ENCODE data around the gene APBA2. TPM values are rescaled to one million over a fixed set of nuclear protein-coding genes. Genes with fewer than 3 reads are reported as not detected.

The APBA2 gene
- total RNA-seq, 4 donors from 2014 or later: 7.7 to 14.4 (median 11.6) TPM

- no peak overlapping the region for H3K4me3 ChIP-seq (replicated peaks in 1 of 3)
- 88 to 89% methylated on average over 3 to 4 of the region's 5 CpGs for WGBS, 2 donors
- intact Hi-C loops (cut with DNase I): no loop called here
- H3K27ac ChIP-seq: no peak overlapping the region
- no peaks in the 10 kb centered on the region for H3K27me3 ChIP-seq
- no peaks in the 10 kb centered on the region for H3K4me1 ChIP-seq
- no peaks in the 10 kb centered on the region for H3K9me3 ChIP-seq
- TF ChIP-seq POLR2A (IDR thresholded peaks at IDR 0.05) (no peak), CTCF (IDR thresholded peaks at IDR 0.05) (no peak)
- H3K36me3 ChIP-seq: no peaks in the 10 kb centered on the region
- no peak for DNase-seq
Observed at GRCh38 chr15:29072444-29072843, 186.7 kb downstream of the APBA2 start.

GRCh38 chr15:29074045-29074444 lies 188.3 kb downstream of the APBA2 start:
- Histone ChIP-seq H3K27me3 (no peaks in the 10 kb centered on the region), H3K27ac (no peak overlapping the region), H3K36me3 (no peaks in the 10 kb centered on the region), H3K9me3 (no peaks in the 10 kb centered on the region), H3K4me1 (no peaks in the 10 kb centered on the region), H3K4me3 (replicated peaks in 1 of 3) (no peak overlapping the region)
- no peak for TF ChIP-seq POLR2A (IDR thresholded peaks at IDR 0.05)
- no peak for TF ChIP-seq CTCF (IDR thresholded peaks at IDR 0.05)
- intact Hi-C loops (cut with DNase I): no loop called here
- 60 to 65% methylated on average over 4 of the region's 4 CpGs for WGBS, 2 donors
- no peak for DNase-seq

- no peak for DNase-seq
- H3K4me1 ChIP-seq: no peaks in the 10 kb centered on the region
- H3K4me3 ChIP-seq (replicated peaks in 1 of 3): no peak overlapping the region
- WGBS, 2 donors: 94 to 95% methylated on average over 10 of the region's 10 CpGs
- H3K27me3 ChIP-seq: no peaks in the 10 kb centered on the region
- H3K9me3 ChIP-seq: no peaks in the 10 kb centered on the region
- H3K27ac ChIP-seq: no peak overlapping the region
- H3K36me3 ChIP-seq: no peaks in the 10 kb centered on the region
- TF ChIP-seq CTCF (IDR thresholded peaks at IDR 0.05) (no peak), POLR2A (IDR thresholded peaks at IDR 0.05) (no peak)
- intact Hi-C loops (cut with DNase I): no loop called here
Observed at GRCh38 chr15:29078541-29078940, 192.8 kb downstream of the APBA2 start.

- no peaks in the 10 kb centered on the region for H3K36me3 ChIP-seq
- WGBS, 2 donors: 90 to 94% methylated on average over 4 to 5 of the region's 5 CpGs
Observed at GRCh38 chr15:29079479-29079878, 193.7 kb downstream of the APBA2 start.

GRCh38 chr15:29081781-29082180 lies 196.0 kb downstream of the APBA2 start:
- no peaks in the 10 kb centered on the region for H3K36me3 ChIP-seq
- H3K27me3 ChIP-seq: no peaks in the 10 kb centered on the region
- no peak for DNase-seq
- no peak overlapping the region for H3K27ac ChIP-seq
- H3K9me3 ChIP-seq: no peaks in the 10 kb centered on the region
- no peaks in the 10 kb centered on the region for H3K4me1 ChIP-seq
- no peak overlapping the region for H3K4me3 ChIP-seq (replicated peaks in 1 of 3)
- WGBS, 2 donors: 92 to 93% methylated on average over 10 of the region's 10 CpGs
- TF ChIP-seq CTCF (IDR thresholded peaks at IDR 0.05) (no peak), POLR2A (IDR thresholded peaks at IDR 0.05) (no peak)
- intact Hi-C loops (cut with DNase I): no loop called here

More at GRCh38 chr15:29079479-29079878, 193.7 kb downstream of the APBA2 start:
- TF ChIP-seq CTCF (IDR thresholded peaks at IDR 0.05) (no peak), POLR2A (IDR thresholded peaks at IDR 0.05) (no peak)
- no peaks in the 10 kb centered on the region for H3K27me3 ChIP-seq
- intact Hi-C loops (cut with DNase I): no loop called here
- H3K4me1 ChIP-seq: no peaks in the 10 kb centered on the region
- DNase-seq: no peak
- no peaks in the 10 kb centered on the region for H3K9me3 ChIP-seq
- H3K27ac ChIP-seq: no peak overlapping the region
- no peak overlapping the region for H3K4me3 ChIP-seq (replicated peaks in 1 of 3)
